ENCODE measurements around the gene SCAND1. TPM values are rescaled to one million over a fixed set of nuclear protein-coding genes. Genes with fewer than 3 reads are reported as not detected.
"Not testable (repeated sequence)": the region's sequence is repeated elsewhere in the genome, so short reads cannot be mapped to it uniquely, and the experiment has no call there.

The SCAND1 gene
- 39.5 and 40.3 TPM in 2 replicates for total RNA-seq

- Mint-ChIP-seq H3K27ac (peak within 1 kb of the TSS; percentile 100), H3K9me3 (peaks cover 8% of the 10 kb centered on the region), H3K4me1 (ENCODE audit: low read depth) (peaks cover 13% of the 10 kb centered on the region), H3K4me3 (ENCODE audit: low read depth) (peak within 1 kb of the TSS; percentile 100), H3K36me3 (ENCODE audit: low read depth) (peaks cover 17% of the 10 kb centered on the region), H3K27me3 (ENCODE audit: low read depth) (no peaks in the 10 kb centered on the region)
- intact Hi-C loops (cut with micrococcal nuclease) = loop anchor here (1.0 to 5.0 kb wide), 7 partner anchors 108 to 862 kb away; partner anchors contain the start of genes PHF20, RBM39, SPAG4 and TRPC4AP
- peak; percentile 97 for DNase-seq (ENCODE audit: low spot score)
These were observed at the start of gene SCAND1 for GRCh38 chr20:35954200-35954906. SCAND1 (minus strand) TSS chr20:35954502; CDS start chr20:35954284, 218 bp downstream.

- DNase-seq (ENCODE audit: low spot score) = no peak
- intact Hi-C loops (cut with micrococcal nuclease) = no loop called here
- Mint-ChIP-seq H3K9me3 (peaks cover 18% of the 10 kb centered on the region), H3K4me1 (ENCODE audit: low read depth) (no peaks in the 10 kb centered on the region), H3K4me3 (ENCODE audit: low read depth) (no peak overlapping the region), H3K27ac (no peak overlapping the region), H3K36me3 (ENCODE audit: low read depth) (no peaks in the 10 kb centered on the region), H3K27me3 (ENCODE audit: low read depth) (no peaks in the 10 kb centered on the region)
These were observed 49.7 kb upstream of the SCAND1 start for GRCh38 chr20:36004045-36004444.

- intact Hi-C loops (cut with micrococcal nuclease) = no loop called here
- H3K4me3 Mint-ChIP-seq (ENCODE audit: low read depth) = no peak overlapping the region
- H3K9me3 Mint-ChIP-seq = peaks cover 18% of the 10 kb centered on the region
- peaks cover 2% of the 10 kb centered on the region for H3K27me3 Mint-ChIP-seq (ENCODE audit: low read depth)
- no peak for DNase-seq (ENCODE audit: low spot score)
- no peaks in the 10 kb centered on the region for H3K4me1 Mint-ChIP-seq (ENCODE audit: low read depth)
- H3K36me3 Mint-ChIP-seq (ENCODE audit: low read depth) = no peaks in the 10 kb centered on the region
- H3K27ac Mint-ChIP-seq = no peak overlapping the region
These were observed 48.6 kb upstream of the SCAND1 start for GRCh38 chr20:36002855-36003254.

- H3K27me3 Mint-ChIP-seq (ENCODE audit: low read depth); DNase-seq (ENCODE audit: low spot score); H3K4me3 Mint-ChIP-seq (ENCODE audit: low read depth); intact Hi-C loops (cut with micrococcal nuclease); H3K27ac Mint-ChIP-seq; H3K36me3 Mint-ChIP-seq (ENCODE audit: low read depth); H3K4me1 Mint-ChIP-seq (ENCODE audit: low read depth): not testable (repeated sequence)
- H3K9me3 Mint-ChIP-seq = peaks cover 18% of the 10 kb centered on the region
These were observed 47.0 kb upstream of the SCAND1 start for GRCh38 chr20:36001331-36001730.

- intact Hi-C loops (cut with micrococcal nuclease) = loop anchor here (5.0 kb wide), 1 partner anchor 441 kb away; no protein-coding TSS in a partner anchor
- H3K36me3 Mint-ChIP-seq (ENCODE audit: low read depth); DNase-seq (ENCODE audit: low spot score); H3K9me3 Mint-ChIP-seq; H3K27me3 Mint-ChIP-seq (ENCODE audit: low read depth); H3K27ac Mint-ChIP-seq; H3K4me3 Mint-ChIP-seq (ENCODE audit: low read depth); H3K4me1 Mint-ChIP-seq (ENCODE audit: low read depth): not testable (repeated sequence)
These were observed 42.2 kb upstream of the SCAND1 start for GRCh38 chr20:35996492-35996891.

GRCh38 chr20:35994994-35995453, 40.7 kb upstream of the SCAND1 start:
- no peak overlapping the region for H3K27ac Mint-ChIP-seq
- peaks cover 3% of the 10 kb centered on the region for H3K4me1 Mint-ChIP-seq (ENCODE audit: low read depth)
- intact Hi-C loops (cut with micrococcal nuclease) = loop anchor here (1.0 to 5.0 kb wide), 3 partner anchors 143 to 442 kb away; no protein-coding TSS in a partner anchor
- no peaks in the 10 kb centered on the region for H3K36me3 Mint-ChIP-seq (ENCODE audit: low read depth)
- H3K4me3 Mint-ChIP-seq (ENCODE audit: low read depth) = no peak overlapping the region
- H3K27me3 Mint-ChIP-seq (ENCODE audit: low read depth) = peaks cover 10% of the 10 kb centered on the region
- peak; percentile 51 for DNase-seq (ENCODE audit: low spot score)
- H3K9me3 Mint-ChIP-seq = no peaks in the 10 kb centered on the region

GRCh38 chr20:35992713-35993335, 38.5 kb upstream of the SCAND1 start:
- Mint-ChIP-seq H3K36me3 (ENCODE audit: low read depth) (no peaks in the 10 kb centered on the region), H3K4me1 (ENCODE audit: low read depth) (peaks cover 3% of the 10 kb centered on the region), H3K27me3 (ENCODE audit: low read depth) (peaks cover 19% of the 10 kb centered on the region), H3K9me3 (no peaks in the 10 kb centered on the region), H3K27ac (no peak overlapping the region), H3K4me3 (ENCODE audit: low read depth) (no peak overlapping the region)
- peak; percentile 29 for DNase-seq (ENCODE audit: low spot score)
- intact Hi-C loops (cut with micrococcal nuclease) = no loop called here

GRCh38 chr20:35991142-35991771, 37.0 kb upstream of the SCAND1 start:
- Mint-ChIP-seq H3K9me3 (no peaks in the 10 kb centered on the region), H3K27me3 (ENCODE audit: low read depth) (peaks cover 19% of the 10 kb centered on the region), H3K4me3 (ENCODE audit: low read depth) (no peak overlapping the region), H3K36me3 (ENCODE audit: low read depth) (no peaks in the 10 kb centered on the region), H3K4me1 (ENCODE audit: low read depth) (peaks cover 3% of the 10 kb centered on the region), H3K27ac (no peak overlapping the region)
- DNase-seq (ENCODE audit: low spot score) = no peak
- intact Hi-C loops (cut with micrococcal nuclease) = no loop called here

- intact Hi-C loops (cut with micrococcal nuclease) = no loop called here
- Mint-ChIP-seq H3K27me3 (ENCODE audit: low read depth) (peaks cover 18% of the 10 kb centered on the region), H3K27ac (no peak overlapping the region), H3K4me3 (ENCODE audit: low read depth) (no peak overlapping the region), H3K4me1 (ENCODE audit: low read depth) (peaks cover 4% of the 10 kb centered on the region), H3K36me3 (ENCODE audit: low read depth) (no peaks in the 10 kb centered on the region), H3K9me3 (no peaks in the 10 kb centered on the region)
- no peak for DNase-seq (ENCODE audit: low spot score)
These were observed 34.7 kb upstream of the SCAND1 start for GRCh38 chr20:35988910-35989463.

GRCh38 chr20:35985806-35986205, 31.5 kb upstream of the SCAND1 start:
- no peaks in the 10 kb centered on the region for H3K36me3 Mint-ChIP-seq (ENCODE audit: low read depth)

GRCh38 chr20:35984382-35984781, 30.1 kb upstream of the SCAND1 start:
- no peak for DNase-seq (ENCODE audit: low spot score)
- Mint-ChIP-seq H3K4me1 (ENCODE audit: low read depth) (peaks cover 2% of the 10 kb centered on the region), H3K27me3 (ENCODE audit: low read depth) (peaks cover 13% of the 10 kb centered on the region), H3K27ac (no peak overlapping the region), H3K4me3 (ENCODE audit: low read depth) (no peak overlapping the region), H3K9me3 (no peaks in the 10 kb centered on the region), H3K36me3 (ENCODE audit: low read depth) (no peaks in the 10 kb centered on the region)
- intact Hi-C loops (cut with micrococcal nuclease) = no loop called here

More at GRCh38 chr20:35985806-35986205, 31.5 kb upstream of the SCAND1 start:
- Mint-ChIP-seq H3K9me3 (no peaks in the 10 kb centered on the region), H3K4me1 (ENCODE audit: low read depth) (peaks cover 2% of the 10 kb centered on the region), H3K27ac (no peak overlapping the region), H3K4me3 (ENCODE audit: low read depth) (no peak overlapping the region), H3K27me3 (ENCODE audit: low read depth) (peaks cover 18% of the 10 kb centered on the region)
- intact Hi-C loops (cut with micrococcal nuclease) = no loop called here
- DNase-seq (ENCODE audit: low spot score) = no peak

GRCh38 chr20:35981969-35982368, 27.7 kb upstream of the SCAND1 start:
- no peak for DNase-seq (ENCODE audit: low spot score)
- Mint-ChIP-seq H3K9me3 (no peaks in the 10 kb centered on the region), H3K27me3 (ENCODE audit: low read depth) (peaks cover 5% of the 10 kb centered on the region), H3K4me1 (ENCODE audit: low read depth) (peaks cover 2% of the 10 kb centered on the region), H3K4me3 (ENCODE audit: low read depth) (no peak overlapping the region), H3K36me3 (ENCODE audit: low read depth) (no peaks in the 10 kb centered on the region), H3K27ac (no peak overlapping the region)
- intact Hi-C loops (cut with micrococcal nuclease) = no loop called here
